Caco-2 (cell line): ENCODE measurements around the gene RAB3GAP2. TPM values are rescaled to one million over a fixed set of nuclear protein-coding genes. Genes with fewer than 3 reads are reported as not detected.
"Not testable (repeated sequence)": the region's sequence is repeated elsewhere in the genome, so short reads cannot be mapped to it uniquely, and the experiment has no call there.

Experiments used
- BruUV-seq: library from RNA; stranded (reverse); fragments of 400-500 nt; replicated peaks from 2 replicates; lab custom pipeline; 2021; lab: Mats Ljungman, UMichigan
- CTCF ChIA-PET: fragments of 300-600 bp; sonication (Branson Sonifier 250); formaldehyde crosslinking; loops from one replicate; lab custom pipeline; 2022; ENCODE audit warnings: antibody characterized with exemption; lab: Charles Lee
- POLR2A ChIA-PET: fragments of 300-600 bp; sonication (Branson Sonifier 250); formaldehyde crosslinking; loops from one replicate; lab custom pipeline; 2022; ENCODE audit warnings: antibody characterized with exemption; lab: Charles Lee
- DNase-seq, 2 experiments: peaks; one replicate each; pipeline versions ENCODE4 v3.0.0 to v3.0.0-alpha.2; 2020 to 2022
- H3K27me3 ChIP-seq: replicated peaks from 2 replicates; pipeline ENCODE4 v1.6.0; 2011; ENCODE audit warnings: low read length; ENCODE audit not compliant: control insufficient read depth, insufficient read depth
- H3K36me3 ChIP-seq: 2 replicates; pipeline ENCODE4 v1.5.1; 2011; ENCODE audit warnings: low read length; ENCODE audit not compliant: control insufficient read depth, insufficient read depth
- H3K4me1 ChIP-seq: fragments of 250-450 bp; sonication (Bioruptor Pico); 2 replicates; pipeline ENCODE4 v1.5.1; 2020; ENCODE audit warnings: mild to moderate bottlenecking
- H3K4me3 ChIP-seq: 2 replicates; pipeline ENCODE4 v1.5.1; 2011; ENCODE audit warnings: low read depth, mild to moderate bottlenecking, control low read depth, low read length
- H3K9me3 ChIP-seq: fragments of 250-450 bp; sonication (Bioruptor Pico); 2 replicates; pipeline ENCODE4 v1.5.1; 2020; ENCODE audit warnings: mild to moderate bottlenecking, moderate library complexity
- H3K27ac Mint-ChIP-seq: one replicate; pipeline ENCODE4 v1.8.0; 2022; ENCODE audit warnings: mixed read lengths; ENCODE audit not compliant: unreplicated experiment
- H3K27me3 Mint-ChIP-seq: one replicate; pipeline ENCODE4 v1.8.0; 2022; ENCODE audit warnings: mixed read lengths; ENCODE audit not compliant: insufficient read depth, unreplicated experiment
- H3K36me3 Mint-ChIP-seq: one replicate; pipeline ENCODE4 v1.8.0; 2022; ENCODE audit warnings: mild to moderate bottlenecking, mixed read lengths; ENCODE audit not compliant: insufficient read depth, unreplicated experiment
- H3K4me1 Mint-ChIP-seq: one replicate; pipeline ENCODE4 v1.8.0; 2022; ENCODE audit warnings: low read depth, mixed read lengths; ENCODE audit not compliant: unreplicated experiment
- H3K4me3 Mint-ChIP-seq: one replicate; pipeline ENCODE4 v1.8.0; 2022; ENCODE audit warnings: mild to moderate bottlenecking, moderate library complexity, mixed read lengths; ENCODE audit not compliant: unreplicated experiment
- H3K9me3 Mint-ChIP-seq: one replicate; pipeline ENCODE4 v1.8.0; 2022; ENCODE audit warnings: mixed read lengths; ENCODE audit not compliant: unreplicated experiment
- CTCF ChIP-seq, 2 experiments: fragments of 200-600 bp in 1 of 2; IDR thresholded peaks; 1 replicate in 1 of 2; 2 replicates in 1 of 2; pipeline versions ENCODE4 v1.5.1 to v1.8.0; 2011 to 2022; ENCODE audit warnings: antibody characterized with exemption in 1 of 2, control low read depth in 1 of 2, inconsistent platforms in 1 of 2, low read depth in 1 of 2, low read length in 1 of 2, mild to moderate bottlenecking in 1 of 2, moderate library complexity in 1 of 2; ENCODE audit not compliant: insufficient read depth in 1 of 2, severe bottlenecking in 1 of 2, unreplicated experiment in 1 of 2
- intact Hi-C: fragments of 100-400 bp; cut with micrococcal nuclease; formaldehyde crosslinking; loops from one replicate; pipeline ENCODE4 v1.10.0; 2022; ENCODE audit not compliant: unreplicated experiment
- total RNA-seq: library from RNA; stranded (reverse); gene quantifications from 2 replicates; pipeline ENCODE4 v1.2.3, GENCODE V29; 2022

The RAB3GAP2 gene
- total RNA-seq, 1 experiment from 2014 or later, result 41.1 TPM

GRCh38 chr1:220222939-220223338, 49.3 kb downstream of the RAB3GAP2 start:
- Histone ChIP-seq H3K36me3 (no peaks in the 10 kb centered on the region), H3K4me3 (no peak overlapping the region), H3K4me1 (no peaks in the 10 kb centered on the region), H3K9me3 (no peaks in the 10 kb centered on the region), H3K27me3 (no peaks in the 10 kb centered on the region)
- no peaks in the 10 kb centered on the region for H3K9me3 Mint-ChIP-seq
- H3K4me1 Mint-ChIP-seq, result no peaks in the 10 kb centered on the region
- peaks cover 11% of the 10 kb centered on the region for H3K36me3 Mint-ChIP-seq
- intact Hi-C loops, result no loop called here
- CTCF ChIA-PET, result no interaction called here
- H3K27ac Mint-ChIP-seq, result no peak overlapping the region
- H3K4me3 Mint-ChIP-seq, result no peak overlapping the region
- POLR2A ChIA-PET, result no interaction called here
- no TSS peak for BruUV-seq
- no peak for DNase-seq
- no peaks in the 10 kb centered on the region for H3K27me3 Mint-ChIP-seq
- TF ChIP-seq CTCF (IDR thresholded peaks at IDR 0.05; ENCODE audit: insufficient read depth in 1 of 2, low read depth in 1 of 2, low read length in 1 of 2, severe bottlenecking in 1 of 2, unreplicated experiment in 1 of 2), result no peak

GRCh38 chr1:220221670-220222069, 50.6 kb downstream of the RAB3GAP2 start:
- no peak overlapping the region for H3K4me3 ChIP-seq
- no peaks in the 10 kb centered on the region for H3K9me3 Mint-ChIP-seq
- H3K4me1 Mint-ChIP-seq, result no peaks in the 10 kb centered on the region
- no peaks in the 10 kb centered on the region for H3K27me3 ChIP-seq
- TF ChIP-seq CTCF (IDR thresholded peaks at IDR 0.05; ENCODE audit: insufficient read depth in 1 of 2, low read depth in 1 of 2, low read length in 1 of 2, severe bottlenecking in 1 of 2, unreplicated experiment in 1 of 2), result no peak
- no peak for DNase-seq
- POLR2A ChIA-PET, result no interaction called here
- intact Hi-C loops, result no loop called here
- no peaks in the 10 kb centered on the region for H3K27me3 Mint-ChIP-seq
- H3K36me3 Mint-ChIP-seq, result no peaks in the 10 kb centered on the region
- H3K9me3 ChIP-seq, result no peaks in the 10 kb centered on the region
- H3K36me3 ChIP-seq, result no peaks in the 10 kb centered on the region
- CTCF ChIA-PET, result no interaction called here
- no peak overlapping the region for H3K4me3 Mint-ChIP-seq
- no peak overlapping the region for H3K27ac Mint-ChIP-seq
- no peaks in the 10 kb centered on the region for H3K4me1 ChIP-seq
- no TSS peak for BruUV-seq

GRCh38 chr1:220221269-220221668, 51.0 kb downstream of the RAB3GAP2 start:
- H3K9me3 Mint-ChIP-seq, result no peaks in the 10 kb centered on the region
- H3K27me3 Mint-ChIP-seq, result no peaks in the 10 kb centered on the region
- Histone ChIP-seq H3K27me3 (no peaks in the 10 kb centered on the region), H3K4me3 (no peak overlapping the region), H3K4me1 (no peaks in the 10 kb centered on the region), H3K36me3 (no peaks in the 10 kb centered on the region), H3K9me3 (no peaks in the 10 kb centered on the region)
- BruUV-seq, result no TSS peak
- POLR2A ChIA-PET, result no interaction called here
- H3K27ac Mint-ChIP-seq, result no peak overlapping the region
- intact Hi-C loops, result no loop called here
- no peak for DNase-seq
- no peaks in the 10 kb centered on the region for H3K36me3 Mint-ChIP-seq
- CTCF ChIA-PET, result no interaction called here
- no peak for TF ChIP-seq CTCF (IDR thresholded peaks at IDR 0.05; ENCODE audit: insufficient read depth in 1 of 2, low read depth in 1 of 2, low read length in 1 of 2, severe bottlenecking in 1 of 2, unreplicated experiment in 1 of 2)
- no peaks in the 10 kb centered on the region for H3K4me1 Mint-ChIP-seq
- H3K4me3 Mint-ChIP-seq, result no peak overlapping the region

DNA sequence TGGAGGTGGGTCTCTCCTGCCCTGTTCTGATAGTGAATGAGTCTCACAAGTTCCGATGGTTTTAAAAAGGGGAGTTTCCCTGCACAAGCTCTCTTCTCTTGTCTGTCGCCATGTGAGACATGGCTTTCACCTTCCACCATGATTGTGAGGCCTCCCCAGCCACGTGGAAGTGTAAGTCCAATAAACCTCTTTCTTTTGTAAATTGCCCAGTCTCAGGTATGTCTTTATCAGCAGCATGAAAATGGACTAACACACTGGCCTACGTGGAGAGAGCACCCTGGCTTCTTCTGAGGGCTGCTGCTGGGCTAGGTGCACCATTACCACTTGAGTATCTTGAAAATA, 51.6 kb downstream of the RAB3GAP2 start:
- H3K36me3 Mint-ChIP-seq, H3K27me3 Mint-ChIP-seq, intact Hi-C loops, H3K9me3 Mint-ChIP-seq, H3K4me1 Mint-ChIP-seq, H3K4me3 Mint-ChIP-seq, BruUV-seq, H3K27ac Mint-ChIP-seq, H3K4me3 ChIP-seq, H3K36me3 ChIP-seq, H3K27me3 ChIP-seq, H3K9me3 ChIP-seq, DNase-seq, CTCF ChIA-PET, H3K4me1 ChIP-seq: not testable (repeated sequence)
- POLR2A ChIA-PET, result interaction anchor here (0.6 kb wide), 1 partner anchor 385 kb away, joined by 3 read pairs; no protein-coding TSS in a partner anchor
